GOT3 (cell line): ENCODE measurements around the gene SEMA4G.
A peak's percentile ranks its signal among the peaks of the same experiment; 100 is the strongest.

Source experiments
- DNase-seq: peaks from one replicate; lab custom pipeline; 2025; ENCODE audit warnings: mixed read lengths; lab: John Stamatoyannopoulos, UW

Gene SEMA4G

GRCh38 chr10:101007915-101008822 is 38.9 kb downstream of the SEMA4G start:
- no peak for DNase-seq

- DNase-seq = no peak
Measured at GRCh38 chr10:101008823-101009423, 39.6 kb downstream of the SEMA4G start.

GRCh38 chr10:101010329-101010728 is 41.0 kb downstream of the SEMA4G start:
- DNase-seq = no peak

GRCh38 chr10:101011517-101012423 is 42.5 kb downstream of the SEMA4G start:
- no peak for DNase-seq

- DNase-seq = peak; percentile 63
Measured at GRCh38 chr10:101012525-101013364, 43.4 kb downstream of the SEMA4G start.

GRCh38 chr10:101013365-101013825 is 44.1 kb downstream of the SEMA4G start:
- no peak for DNase-seq

- peak; percentile 27 for DNase-seq
Measured at GRCh38 chr10:101014230-101014884, 45.1 kb downstream of the SEMA4G start.

GRCh38 chr10:101014966-101015581 is 45.8 kb downstream of the SEMA4G start:
- DNase-seq = peak; percentile 15

- no peak for DNase-seq
Measured at GRCh38 chr10:101015582-101015973, 46.3 kb downstream of the SEMA4G start.

- no peak for DNase-seq
Measured at GRCh38 chr10:101016814-101017213, 47.5 kb downstream of the SEMA4G start.

- no peak for DNase-seq
Measured at GRCh38 chr10:101018118-101018599, 48.9 kb downstream of the SEMA4G start.

GRCh38 chr10:101018600-101019439 is 49.5 kb downstream of the SEMA4G start:
- peak; percentile 61 for DNase-seq
